NCI-H748 treated with DMSO at 0.1 percent for 48 hours (cell line): ENCODE results near the gene KCNIP4.

ENCODE experiments used
- DNase-seq: peaks from one replicate; lab custom pipeline; 2025; lab: John Stamatoyannopoulos, UW

The KCNIP4 gene

DNA sequence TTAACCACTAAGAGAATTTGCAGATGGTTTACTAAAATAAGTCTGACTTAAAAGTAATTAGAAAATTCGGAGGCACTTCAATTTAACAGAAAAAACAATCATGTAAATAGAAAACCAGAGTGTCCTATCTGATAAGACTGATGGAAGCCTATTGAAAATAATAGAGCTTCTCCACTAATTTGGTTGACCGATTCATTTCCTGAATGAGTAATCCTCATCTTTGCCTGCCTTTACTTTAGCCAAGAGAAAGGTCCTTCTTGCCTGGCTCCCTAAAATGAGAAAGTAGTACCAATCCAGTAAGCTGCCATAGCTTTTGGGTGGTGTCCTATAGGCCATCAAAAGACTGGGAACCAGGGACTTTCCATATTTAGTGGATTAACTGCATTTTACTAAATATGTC, 48.4 kb downstream of the KCNIP4 start:
- no peak for DNase-seq

- DNase-seq: no peak
These were observed 50.5 kb downstream of the KCNIP4 start for GRCh38 chr4:21898101-21898500.

DNA sequence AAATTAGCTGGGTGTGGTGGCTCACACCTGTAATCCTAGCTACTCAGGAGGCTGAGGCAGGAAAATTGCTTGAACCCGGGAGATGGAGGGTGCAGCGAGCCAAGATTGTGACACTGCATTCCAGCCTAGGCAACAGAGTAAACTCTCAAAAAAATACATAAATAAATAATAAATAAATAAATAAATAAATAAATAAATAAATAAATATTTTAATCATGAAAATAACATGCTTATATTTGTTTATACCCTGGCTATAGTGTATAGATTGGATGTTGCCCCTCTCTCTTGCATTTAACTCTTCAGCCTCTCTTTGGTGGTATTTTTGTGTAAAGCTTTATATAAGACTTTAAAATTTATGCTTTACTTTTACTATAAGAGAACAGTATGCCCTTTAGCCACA, 51.8 kb downstream of the KCNIP4 start:
- DNase-seq: no peak

- DNase-seq: no peak
These were observed 55.4 kb downstream of the KCNIP4 start for GRCh38 chr4:21893136-21893535.

- DNase-seq: no peak
These were observed 58.3 kb downstream of the KCNIP4 start for GRCh38 chr4:21890231-21890630.

- DNase-seq: no peak
These were observed 60.2 kb downstream of the KCNIP4 start for GRCh38 chr4:21888195-21888976.

- no peak for DNase-seq
These were observed 61.1 kb downstream of the KCNIP4 start for GRCh38 chr4:21887481-21887880.

DNA sequence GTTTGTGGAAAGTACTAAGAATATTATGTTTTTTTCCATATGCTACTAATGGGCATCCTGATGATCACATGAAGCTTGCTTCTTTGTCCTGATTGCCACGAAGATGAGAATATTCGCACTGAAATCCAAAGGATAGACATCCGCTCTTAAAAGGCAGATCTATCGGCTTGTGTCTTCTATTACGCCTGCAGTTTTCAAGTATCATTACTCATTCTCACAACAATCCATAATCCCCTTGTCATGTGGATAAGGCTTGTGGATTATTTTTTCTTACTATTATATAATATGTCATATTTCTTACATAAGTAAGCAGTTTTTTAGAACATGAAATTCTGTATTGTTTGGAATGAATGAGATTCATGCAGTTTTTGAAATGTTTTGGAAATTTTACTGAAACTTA, 62.8 kb downstream of the KCNIP4 start:
- DNase-seq: no peak

DNA sequence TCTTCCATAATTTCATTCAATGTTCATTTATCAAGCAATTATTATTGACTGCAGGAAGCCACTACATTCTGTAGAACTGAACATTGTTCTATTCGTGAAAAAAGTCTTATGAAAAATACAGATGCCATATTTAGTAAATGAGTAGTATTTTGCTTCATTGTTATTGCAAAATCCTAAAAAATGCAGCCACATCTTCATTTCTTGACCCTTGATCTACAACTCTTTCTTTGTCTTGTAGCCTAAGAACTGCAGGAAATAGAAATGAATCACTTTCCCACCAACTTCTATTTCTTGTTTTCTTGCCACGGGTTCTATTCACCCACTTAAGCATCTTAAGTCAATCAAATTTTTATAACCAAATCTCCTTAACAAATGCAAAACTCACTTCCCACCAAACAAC, 63.3 kb downstream of the KCNIP4 start:
- no peak for DNase-seq

DNA sequence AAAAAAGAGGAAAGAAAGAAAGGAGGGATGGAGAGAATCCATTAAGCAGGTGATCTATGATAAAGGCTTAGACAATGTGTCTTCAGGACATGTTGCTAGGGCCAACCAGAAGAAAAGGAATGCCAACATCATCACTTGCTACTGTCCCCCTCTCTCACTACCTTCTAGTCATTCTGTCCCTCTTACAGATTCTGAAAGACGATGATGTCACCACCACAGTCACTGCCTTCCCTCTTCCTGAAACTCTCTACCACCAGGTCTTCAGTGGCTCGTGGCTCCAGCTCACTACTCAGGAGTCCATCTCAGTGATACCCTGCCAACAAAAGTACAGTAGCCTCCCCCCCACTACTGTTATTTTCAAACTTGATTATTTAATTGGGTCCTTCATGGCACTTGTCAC, 64.0 kb downstream of the KCNIP4 start:
- no peak for DNase-seq

DNA sequence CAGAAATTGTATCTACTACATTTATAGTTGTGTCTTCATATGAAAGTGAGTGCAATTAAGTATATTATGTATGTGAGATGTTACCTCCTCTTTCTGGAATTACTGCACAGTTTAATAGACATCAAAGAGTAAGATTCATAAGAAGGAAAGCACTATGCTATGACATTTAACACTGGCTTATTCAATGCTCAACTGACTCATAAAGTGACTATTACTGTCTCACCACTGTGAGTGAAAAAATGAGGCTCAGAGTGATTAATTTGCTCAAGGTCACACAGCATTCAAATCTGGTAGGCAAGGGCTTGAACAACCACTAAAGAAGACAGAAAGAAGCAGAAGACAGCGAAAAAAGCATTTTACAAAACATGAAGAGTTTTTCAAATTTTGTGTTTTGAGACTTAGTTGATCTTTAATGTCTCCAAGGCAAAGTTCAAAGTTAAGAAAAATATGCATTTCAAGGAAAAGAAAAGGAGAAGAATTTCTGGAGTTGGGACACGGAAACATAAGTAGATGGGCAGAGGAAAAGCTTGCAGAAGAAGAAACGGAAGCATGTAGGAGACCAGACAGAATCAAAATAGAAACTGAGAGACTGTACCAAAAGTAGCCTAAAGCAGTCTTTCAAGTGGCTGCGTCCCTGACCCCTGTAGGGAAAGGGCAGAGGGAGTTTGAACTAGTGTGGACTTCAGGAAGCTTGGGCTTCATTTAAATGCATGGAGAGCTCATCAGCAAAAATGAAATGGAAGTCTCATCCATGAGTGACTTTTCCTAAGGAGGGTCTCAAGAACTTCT, 66.3 kb downstream of the KCNIP4 start:
- no peak for DNase-seq

- no peak for DNase-seq
These were observed 69.4 kb downstream of the KCNIP4 start for GRCh38 chr4:21879187-21879586.

DNA sequence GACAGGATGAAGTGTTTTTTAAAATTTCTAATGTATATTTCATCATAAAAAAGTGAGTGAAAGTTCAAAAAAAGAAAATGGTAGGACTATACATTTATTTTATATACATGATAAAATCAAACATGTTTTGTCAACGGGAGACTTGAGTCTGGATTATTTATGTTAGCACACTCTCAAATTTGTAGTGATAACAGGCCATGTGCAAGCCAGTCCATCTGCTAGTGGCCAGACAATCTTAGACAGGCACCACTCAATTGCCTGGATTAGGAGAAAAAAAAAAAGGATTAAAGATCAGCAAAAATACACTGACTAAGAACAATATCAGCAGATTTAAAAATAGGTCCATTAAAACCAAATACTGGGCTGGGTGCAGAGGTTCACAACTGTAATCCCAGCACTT, 71.9 kb downstream of the KCNIP4 start:
- DNase-seq: no peak

- no peak for DNase-seq
These were observed 75.4 kb downstream of the KCNIP4 start for GRCh38 chr4:21873145-21873544.

DNA sequence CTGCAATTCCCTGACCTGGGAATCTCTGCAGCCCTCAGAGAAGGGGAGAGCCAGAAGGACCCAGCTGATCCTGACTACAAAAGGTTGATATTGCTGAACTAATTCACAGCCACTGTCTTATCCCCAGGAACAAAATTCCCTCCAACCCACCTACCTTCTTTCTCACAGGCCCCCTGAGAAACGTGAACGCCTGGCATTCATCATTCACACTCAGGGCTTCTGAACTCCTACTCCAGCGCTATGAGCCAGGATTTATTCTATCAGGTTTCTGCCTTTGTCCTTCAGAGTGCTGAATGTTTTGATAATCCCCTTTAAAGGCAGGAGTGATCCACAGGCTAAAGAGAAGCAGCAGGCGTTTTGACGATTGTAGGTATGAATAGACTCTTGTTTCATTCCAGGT, 76.5 kb downstream of the KCNIP4 start:
- no peak for DNase-seq

GRCh38 chr4:21869978-21870745, 78.4 kb downstream of the KCNIP4 start:
- no peak for DNase-seq

GRCh38 chr4:21864686-21865085, 83.9 kb downstream of the KCNIP4 start:
- DNase-seq: no peak

DNA sequence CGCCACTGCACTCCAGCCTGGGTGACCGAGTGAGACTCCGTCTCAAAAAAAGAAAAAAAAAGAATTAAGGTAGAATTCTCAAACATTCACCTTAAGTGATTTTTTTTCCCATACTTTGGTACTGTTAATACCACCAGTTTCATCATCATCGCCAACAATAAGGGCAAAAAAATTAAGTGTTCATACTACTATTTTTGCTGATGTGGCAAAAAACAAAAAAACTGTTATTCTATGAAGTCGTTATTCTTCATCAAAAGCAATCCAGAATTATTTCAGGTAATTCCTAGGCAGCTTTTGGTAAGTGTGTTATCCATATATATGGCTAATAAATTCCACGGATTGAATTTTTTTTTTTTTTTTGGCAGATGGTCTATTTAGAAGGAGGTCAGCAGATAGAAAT, 85.7 kb downstream of the KCNIP4 start:
- DNase-seq: no peak

DNA sequence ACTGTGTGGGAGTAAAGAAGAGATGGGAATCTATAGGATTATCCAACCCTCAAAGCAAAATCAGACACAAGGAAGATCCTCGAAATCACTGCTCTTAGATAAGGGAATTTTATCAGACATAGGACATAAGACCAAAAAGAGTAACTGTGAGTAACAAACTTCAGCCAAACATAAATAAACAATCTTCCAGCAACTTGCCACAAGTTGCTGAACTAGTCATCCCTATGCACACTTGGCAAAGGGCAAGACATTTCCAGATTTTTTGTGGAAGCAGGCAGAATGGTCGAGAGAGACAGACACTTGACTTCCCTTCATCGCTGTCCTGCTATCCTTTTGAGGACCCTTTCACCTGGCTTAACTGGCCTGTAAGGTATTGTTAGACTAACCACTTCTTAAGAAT, 89.6 kb downstream of the KCNIP4 start:
- DNase-seq: no peak

DNA sequence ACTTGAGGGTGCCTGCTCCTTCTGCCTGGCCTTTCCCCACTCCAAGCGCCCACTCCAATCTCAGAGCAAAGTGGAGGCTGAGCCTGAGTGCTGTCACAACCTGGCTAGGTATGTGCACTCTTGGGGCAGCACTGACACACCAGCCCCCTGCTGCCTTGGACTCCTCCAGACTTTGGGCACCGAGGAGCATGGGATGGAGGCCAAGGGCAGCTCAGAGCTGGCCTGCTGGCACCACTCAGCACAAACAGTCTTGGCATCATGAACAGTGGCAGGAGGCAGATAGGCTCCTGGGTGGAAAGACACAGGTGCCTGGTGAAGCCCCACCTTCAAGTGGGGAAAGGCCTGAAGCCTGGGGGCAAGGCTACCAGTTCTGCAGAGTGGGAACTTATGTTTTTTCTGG, 91.8 kb downstream of the KCNIP4 start:
- no peak for DNase-seq

- DNase-seq: no peak
These were observed 92.3 kb downstream of the KCNIP4 start for GRCh38 chr4:21856301-21856700.

DNA sequence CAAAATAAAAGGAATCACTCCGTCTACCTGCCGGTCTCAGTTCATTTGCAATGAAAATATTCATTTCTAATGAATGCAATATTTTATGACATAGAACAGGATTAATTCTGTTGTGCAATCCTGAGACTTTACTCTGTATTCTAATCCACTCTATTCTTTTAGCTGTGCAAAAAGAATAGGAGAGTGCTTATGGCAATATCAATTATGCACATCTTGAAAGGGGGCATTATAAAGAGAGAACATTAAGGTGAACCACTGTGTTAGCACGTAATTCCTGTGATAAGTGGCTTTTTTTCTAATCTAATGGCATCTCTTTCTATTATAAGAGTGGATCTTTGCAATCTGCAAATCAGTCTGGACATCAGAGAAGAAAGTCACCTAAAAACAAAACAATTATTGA, 99.5 kb downstream of the KCNIP4 start:
- no peak for DNase-seq

DNA sequence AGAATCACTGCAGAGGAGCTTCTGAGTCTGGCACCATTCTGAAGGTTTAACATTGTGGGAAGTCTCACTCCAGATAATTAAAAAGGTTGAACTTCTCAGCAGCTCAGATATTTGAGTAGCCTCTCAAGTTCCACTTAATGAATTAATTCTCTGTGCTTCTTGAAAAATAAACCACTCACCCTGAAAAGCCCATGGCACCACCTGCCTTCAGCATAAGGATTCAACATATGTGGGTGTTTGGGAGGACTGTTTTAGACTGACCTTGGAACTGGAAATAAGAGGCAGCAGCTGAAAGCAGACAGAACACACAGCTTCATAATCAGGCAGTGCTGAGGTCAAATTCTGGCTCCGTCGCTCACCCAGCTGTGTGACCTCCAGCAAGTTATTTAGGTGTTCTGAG, 100.6 kb downstream of the KCNIP4 start:
- DNase-seq: no peak
